HG03439 (cell line): ENCODE data around the gene SLC17A9.

Source experiments
- ATAC-seq: cut with Tn5 transposase; IDR thresholded peaks from one replicate; pipeline ENCODE4 v1.9.1; 2021; ENCODE audit warnings: mild to moderate bottlenecking, moderate library complexity; ENCODE audit not compliant: unreplicated experiment

Gene SLC17A9, protein sequence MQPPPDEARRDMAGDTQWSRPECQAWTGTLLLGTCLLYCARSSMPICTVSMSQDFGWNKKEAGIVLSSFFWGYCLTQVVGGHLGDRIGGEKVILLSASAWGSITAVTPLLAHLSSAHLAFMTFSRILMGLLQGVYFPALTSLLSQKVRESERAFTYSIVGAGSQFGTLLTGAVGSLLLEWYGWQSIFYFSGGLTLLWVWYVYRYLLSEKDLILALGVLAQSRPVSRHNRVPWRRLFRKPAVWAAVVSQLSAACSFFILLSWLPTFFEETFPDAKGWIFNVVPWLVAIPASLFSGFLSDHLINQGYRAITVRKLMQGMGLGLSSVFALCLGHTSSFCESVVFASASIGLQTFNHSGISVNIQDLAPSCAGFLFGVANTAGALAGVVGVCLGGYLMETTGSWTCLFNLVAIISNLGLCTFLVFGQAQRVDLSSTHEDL

DNA sequence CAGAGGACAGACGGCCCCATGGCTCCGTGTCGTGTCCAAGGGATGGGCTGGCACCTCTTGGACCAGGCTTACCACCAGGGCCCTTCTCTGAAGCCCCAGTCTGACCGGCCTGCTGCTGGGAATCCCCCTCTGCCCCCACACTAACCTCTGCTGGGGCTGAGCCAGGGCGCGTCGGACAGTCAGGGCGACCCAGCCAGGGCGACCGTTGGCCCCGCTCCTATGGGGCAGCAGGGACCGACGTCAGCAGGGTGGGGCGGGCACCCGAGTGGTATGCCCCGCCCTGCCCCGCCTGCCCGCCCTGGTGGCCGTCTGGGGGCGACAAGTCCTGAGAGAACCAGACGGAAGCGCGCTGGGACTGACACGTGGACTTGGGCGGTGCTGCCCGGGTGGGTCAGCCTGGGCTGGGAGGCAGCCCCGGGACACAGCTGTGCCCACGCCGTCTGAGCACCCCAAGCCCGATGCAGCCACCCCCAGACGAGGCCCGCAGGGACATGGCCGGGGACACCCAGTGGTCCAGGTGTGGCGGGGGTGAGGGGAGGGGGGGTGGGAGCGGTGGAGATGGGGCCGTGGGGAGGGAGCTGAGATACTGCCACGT lies at the start of gene SLC17A9:
SLC17A9 (plus strand) TSS at position 337 of the 595 bp plus-strand sequence; CDS start at position 459, 122 bp downstream.
- ATAC-seq, result peak; percentile 55

DNA sequence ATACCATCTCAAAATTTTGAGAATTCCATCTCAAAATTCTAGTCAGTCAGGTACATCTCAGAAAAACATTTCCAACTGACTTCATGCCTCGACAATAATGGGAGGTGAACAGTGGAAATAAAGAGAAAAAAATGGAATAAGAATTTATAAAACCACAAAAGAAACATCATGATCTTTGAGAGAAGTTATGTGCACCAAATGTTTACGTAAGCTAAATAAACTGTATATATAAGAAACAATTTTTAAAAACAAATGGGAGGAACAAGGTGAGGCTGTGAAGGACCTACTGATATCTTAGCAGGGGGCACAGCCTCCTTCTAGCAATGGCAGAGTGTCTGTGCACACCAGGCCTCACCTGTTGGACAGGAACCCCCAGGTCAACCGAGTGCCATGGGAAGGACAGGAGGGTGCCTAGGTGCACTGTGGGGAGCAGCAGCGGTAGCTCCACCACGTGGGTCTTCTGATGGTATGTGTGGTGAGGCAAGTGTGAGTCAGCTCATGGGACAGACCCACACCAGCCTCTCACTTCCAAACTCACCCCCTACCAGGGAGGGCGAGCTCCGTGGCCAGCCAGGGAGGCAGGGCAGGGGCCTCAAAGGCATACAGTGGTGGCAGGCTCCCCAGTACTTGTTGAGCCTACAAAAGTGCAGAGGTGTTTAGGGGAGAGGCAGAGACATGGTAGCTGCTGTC lies 49.4 kb upstream of the SLC17A9 start:
- ATAC-seq, result no peak

DNA sequence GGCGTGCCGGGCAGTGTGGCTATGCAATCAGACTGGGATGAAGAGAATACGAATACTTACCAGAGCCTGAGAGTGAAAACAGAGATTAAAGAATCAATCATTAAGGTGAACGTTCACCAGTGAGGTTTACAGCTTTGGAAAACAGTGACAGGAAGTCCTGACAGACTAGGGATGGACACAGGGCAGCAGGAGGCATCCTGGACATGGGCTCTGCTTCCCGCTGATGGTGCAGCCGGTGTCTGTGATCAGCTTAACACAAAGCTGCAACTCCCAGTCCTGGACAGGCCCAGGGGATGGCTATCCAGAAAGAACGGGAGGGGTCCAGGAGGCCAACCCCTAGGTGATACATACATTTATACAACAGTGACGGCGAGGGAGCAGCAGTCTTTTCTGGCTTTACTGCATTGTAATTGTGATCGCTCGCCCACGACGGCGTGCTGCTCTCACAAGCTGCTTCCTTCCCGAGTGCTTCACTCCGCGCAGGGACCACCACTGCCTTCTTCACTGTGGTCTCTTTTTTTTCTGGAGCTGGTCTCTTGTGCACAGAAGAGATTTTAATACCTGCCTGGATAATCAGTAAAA lies 46.9 kb upstream of the SLC17A9 start:
- ATAC-seq, result no peak

DNA sequence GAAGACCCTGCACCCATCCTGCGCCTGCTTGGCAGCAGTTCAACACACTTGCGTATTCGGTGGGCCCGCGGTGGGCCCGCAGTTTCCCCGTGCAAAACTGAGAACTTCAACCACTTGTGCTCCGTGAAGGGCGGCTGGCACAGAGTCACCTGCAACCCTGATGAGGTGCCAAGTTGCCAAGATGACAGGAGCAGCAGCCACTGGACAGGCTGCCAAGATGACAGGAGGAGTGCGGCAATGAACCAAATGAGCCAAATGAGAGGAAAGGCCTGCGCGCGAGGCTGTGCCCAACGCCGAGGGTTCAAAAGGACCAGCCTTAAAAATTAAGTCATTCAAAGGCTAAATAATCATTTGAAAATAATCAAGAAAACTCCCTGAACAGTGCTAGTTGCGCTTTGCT lies 46.3 kb upstream of the SLC17A9 start:
- ATAC-seq, result no peak

DNA sequence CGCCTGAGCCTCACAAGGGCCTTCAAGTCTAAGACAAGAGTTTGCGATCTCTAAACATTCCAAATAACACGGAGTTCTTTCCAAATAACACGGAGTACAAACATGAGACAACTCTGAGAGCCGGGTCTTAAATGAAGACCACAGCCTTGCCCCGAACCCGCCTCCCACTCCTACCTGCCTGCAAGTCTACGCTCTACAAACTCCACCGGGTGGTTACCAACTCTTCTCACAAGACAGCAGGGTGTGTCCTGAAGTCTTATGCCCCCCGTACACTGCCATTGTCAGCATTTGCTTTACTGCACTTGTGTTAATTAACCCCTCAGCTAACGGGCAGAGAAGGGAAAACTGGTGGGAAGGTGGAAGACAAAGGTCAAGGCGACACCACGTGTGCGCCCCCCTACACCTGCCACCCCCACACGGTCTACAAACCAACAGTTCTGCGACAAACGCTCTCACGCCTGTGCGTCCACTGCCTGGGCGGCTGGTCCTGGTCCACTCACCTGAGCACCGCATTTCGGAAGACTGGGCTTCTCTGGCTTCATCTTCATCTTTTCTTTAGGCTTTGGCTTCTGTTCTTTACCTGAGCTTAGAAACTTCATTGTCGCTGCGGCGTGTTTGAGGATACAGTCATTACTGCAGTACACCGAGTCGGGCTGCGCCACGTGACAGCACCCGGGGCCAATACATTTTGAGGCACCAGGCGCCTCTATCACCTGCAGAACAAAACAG lies 45.7 kb upstream of the SLC17A9 start:
- no peak for ATAC-seq

GRCh38 chr20:62907384-62908317 lies 44.9 kb upstream of the SLC17A9 start:
- no peak for ATAC-seq

DNA sequence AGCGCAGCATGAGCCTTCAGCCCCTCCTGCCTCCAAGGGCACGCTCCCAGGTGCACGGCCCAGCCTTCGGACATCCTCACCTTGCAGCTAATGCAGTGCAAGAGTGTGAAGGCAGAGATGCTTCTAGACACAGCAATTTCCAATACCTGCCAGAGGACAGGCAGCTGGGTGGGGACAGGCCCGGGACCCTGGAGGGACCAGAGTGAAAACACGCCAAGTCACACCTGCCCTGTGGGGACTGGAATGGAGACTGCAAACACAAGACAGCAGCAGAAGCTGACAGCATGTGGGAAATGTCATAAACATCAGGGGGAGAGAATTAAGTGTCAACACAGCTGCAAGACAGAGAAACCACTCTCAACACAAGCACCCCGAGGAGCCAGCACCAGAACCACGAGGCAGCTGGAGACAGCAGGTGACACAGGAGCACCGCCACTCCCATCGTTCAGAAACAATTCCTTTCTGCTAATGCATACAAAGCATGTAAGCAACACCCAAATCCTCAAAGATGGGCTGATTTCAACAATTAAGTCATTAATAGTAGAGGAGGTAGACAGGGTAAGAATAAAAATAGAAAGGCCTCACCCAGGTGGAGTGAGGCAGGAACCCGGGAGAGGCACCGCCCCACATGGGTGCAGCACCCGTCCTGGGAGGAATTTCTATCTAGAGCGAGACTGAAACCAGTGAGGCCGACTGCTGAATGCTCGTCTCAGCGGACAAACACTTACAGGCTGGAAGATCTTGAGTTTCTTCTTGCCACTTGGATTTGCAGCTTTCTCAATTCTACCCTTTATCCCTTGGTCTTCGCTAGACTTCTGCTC lies 43.3 kb upstream of the SLC17A9 start:
- ATAC-seq, result no peak

DNA sequence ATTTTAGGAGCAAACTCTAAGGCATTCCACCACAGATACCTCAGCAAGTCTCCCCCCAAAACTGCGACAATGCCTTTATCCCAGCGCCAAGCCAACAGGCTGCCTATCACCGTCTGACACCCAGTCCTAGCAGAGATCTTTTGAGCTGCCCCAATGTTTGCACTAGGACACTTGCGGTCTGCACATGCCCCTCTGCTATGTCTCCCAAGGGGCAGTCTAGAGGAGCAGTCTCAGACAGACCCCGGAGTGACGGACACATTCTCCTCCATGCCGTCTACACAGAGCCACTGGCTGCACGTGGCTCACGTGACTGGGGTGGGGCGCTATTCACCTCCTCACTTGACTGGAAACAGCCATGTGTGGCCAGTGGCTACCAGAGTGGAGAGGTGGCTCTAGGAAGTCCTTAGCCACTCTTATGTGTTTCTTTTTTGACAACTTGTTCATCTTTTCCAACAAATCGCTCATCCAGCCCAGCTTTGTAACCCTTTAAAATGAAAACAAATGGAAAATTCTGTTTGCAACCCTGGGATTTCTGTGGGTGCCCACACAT lies 42.2 kb upstream of the SLC17A9 start:
- no peak for ATAC-seq

DNA sequence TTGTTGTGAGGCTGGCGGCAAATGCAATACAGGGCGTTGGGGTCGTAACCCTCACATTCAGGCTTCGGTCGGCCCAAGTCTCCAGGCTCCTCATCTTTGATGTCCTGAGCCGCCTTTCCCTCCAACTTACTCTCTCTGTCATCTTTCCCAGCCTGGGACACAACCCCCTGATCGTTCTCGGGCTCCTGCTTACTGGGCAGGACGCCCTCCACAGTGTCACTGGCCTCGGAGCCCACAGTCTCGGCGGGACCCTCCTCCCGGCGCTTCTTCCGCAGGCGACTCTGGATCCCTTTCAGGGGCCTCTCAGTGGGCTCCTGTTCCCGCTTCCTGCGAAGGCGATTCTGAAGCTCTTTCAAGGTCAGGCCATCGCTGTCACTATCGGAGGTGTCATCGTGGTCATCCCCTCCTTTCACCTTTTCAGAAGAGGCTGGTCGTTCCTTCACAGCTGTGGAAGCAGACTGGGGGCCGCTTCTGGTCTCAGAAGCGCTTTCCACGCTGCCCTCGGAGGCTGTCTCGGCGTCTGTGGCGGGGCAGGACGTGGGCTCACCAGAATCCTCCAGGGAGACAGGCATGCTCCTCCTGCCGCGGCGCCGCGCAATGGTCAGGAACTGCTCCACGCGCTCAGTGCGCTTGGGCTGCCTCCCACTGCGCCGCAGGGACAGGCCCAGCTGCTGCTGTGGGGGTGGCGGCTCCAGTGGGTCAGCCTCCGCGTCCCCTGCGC lies 41.6 kb upstream of the SLC17A9 start:
- no peak for ATAC-seq

GRCh38 chr20:62911701-62912280 lies 40.7 kb upstream of the SLC17A9 start:
- no peak for ATAC-seq

- no peak for ATAC-seq
Measured at GRCh38 chr20:62913043-62913630, 39.4 kb upstream of the SLC17A9 start.

DNA sequence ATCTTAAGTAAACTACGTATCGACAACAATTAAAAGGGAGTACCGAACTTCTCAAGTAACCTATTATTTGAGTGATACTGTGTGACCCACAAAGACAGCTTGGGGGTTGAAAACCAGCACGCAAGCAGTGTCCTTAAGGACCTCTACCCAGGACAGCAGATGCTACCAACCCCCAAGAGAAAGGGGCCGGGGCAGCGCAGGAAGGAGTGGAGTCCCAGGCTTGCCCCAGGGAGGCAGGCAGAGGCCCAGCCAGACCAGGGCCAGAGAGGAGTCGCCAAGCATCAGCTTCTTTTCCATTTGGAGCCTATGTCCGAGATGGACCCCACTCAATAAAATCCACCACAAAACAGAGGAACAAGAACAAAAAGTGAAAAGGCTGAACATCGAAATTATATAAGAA lies 38.1 kb upstream of the SLC17A9 start:
- no peak for ATAC-seq

- ATAC-seq, result no peak
Measured at GRCh38 chr20:62914970-62915457, 37.5 kb upstream of the SLC17A9 start.

DNA sequence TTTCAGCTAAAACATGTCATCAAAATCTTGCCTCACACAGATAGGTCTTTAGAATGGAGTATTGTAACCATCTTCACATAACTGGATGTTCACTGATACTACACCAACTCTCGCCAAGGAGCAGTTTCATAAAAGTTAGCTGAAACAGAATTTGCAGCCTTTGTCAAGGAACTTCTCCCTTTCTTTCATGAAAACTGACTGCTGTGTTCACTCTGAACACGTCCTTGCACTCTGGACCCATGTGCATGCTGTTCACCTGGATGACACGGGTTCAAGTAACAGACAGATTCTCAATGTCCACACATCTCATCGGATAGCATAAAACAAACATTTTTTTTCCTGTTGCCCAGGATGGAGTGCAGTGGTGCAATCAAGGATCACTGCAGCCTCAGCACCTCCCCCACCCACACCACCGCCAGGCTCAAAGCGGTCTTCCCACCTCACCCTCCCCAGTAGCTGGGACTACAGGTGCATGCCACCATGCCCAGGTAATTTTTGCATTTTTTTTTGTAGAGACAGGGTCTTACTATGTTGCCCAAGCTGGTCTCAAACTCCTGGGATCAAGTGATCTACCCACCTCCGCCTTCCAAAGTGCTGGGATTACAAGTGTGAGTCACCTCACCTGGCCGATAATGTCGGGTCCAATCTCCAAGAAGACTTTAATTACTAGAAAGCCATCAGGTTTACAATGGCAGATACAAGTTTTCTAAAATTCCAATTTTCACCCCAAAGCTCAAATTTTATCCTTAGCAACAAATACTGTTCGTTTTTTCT lies 35.6 kb upstream of the SLC17A9 start:
- no peak for ATAC-seq

DNA sequence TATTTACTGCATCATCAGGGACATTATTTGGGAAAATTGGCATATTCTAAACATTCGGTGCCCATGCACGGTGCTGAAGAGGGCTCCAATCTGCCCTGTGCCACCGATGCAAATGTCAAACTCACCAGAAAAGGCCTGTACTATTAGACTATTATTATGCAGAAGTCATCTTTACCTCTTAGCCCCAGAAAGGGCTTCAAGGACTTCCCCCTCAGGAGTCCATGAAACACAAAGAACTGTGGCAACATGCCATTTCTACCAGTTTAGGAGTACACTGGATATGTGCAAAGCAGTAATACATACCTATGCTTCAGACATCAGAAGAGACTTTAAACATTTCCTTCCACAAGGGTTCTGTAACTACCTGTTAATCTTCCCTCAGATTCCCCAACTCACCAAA lies 34.8 kb upstream of the SLC17A9 start:
- ATAC-seq, result no peak

DNA sequence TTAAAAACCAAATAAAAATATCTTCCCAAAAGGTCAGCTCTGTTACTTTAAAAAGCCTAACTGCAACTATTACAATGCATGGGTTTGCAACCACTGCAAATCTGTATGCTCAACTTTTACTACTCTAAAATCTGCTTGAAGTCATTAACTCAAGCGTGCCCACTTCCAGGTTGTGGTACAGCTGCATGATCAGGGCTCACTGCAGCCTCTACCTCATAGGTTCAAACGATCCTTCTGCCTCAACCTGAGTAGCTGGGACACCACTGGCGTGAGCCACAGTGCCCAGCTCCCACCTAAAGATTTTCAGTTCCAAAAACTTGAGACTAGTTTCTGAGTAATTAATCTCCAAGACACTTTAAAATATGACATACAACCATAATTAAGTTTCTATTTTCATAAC lies 34.4 kb upstream of the SLC17A9 start:
- ATAC-seq, result no peak
